HCT116 (cell line): Measurements from ENCODE around the gene SHROOM1. TPM values are rescaled to one million over a fixed set of nuclear protein-coding genes. Genes with fewer than 3 reads are reported as not detected.

Experiments
- ATAC-seq: fragments of 200-7000 bp; cut with Tn5 transposase; 2 replicates; pipeline ENCODE4 v1.9.1; 2020; ENCODE audit warnings: mild to moderate bottlenecking, moderate library complexity
- BruUV-seq: library from RNA; stranded (reverse); fragments of 400-500 nt; replicated peaks from 2 replicates; lab custom pipeline; 2021; lab: Mats Ljungman, UMichigan
- CTCF ChIA-PET: fragments of 300-600 bp; sonication (Branson Sonifier 250); formaldehyde crosslinking; loops from one replicate; lab custom pipeline; 2021; ENCODE audit warnings: antibody characterized with exemption; lab: Charles Lee
- POLR2A ChIA-PET: fragments of 300-600, 350-600 bp; sonication (Branson Sonifier 250); formaldehyde crosslinking; loops from one replicate; lab custom pipeline; 2021; ENCODE audit warnings: antibody characterized with exemption; lab: Charles Lee
- RAD21 ChIA-PET, 2 experiments: fragments of 300-600 bp; sonication (Branson Sonifier 250); formaldehyde crosslinking; loops; one replicate each; lab custom pipeline; 2023; ENCODE audit warnings: low total read pairs in 2 of 2; ENCODE audit not compliant: uncharacterized antibody in 2 of 2, unreplicated experiment in 2 of 2, low non-redundant PET in 1 of 2; lab: Charles Lee
- DNase-seq: peaks from one replicate; pipeline ENCODE4 v3.0.0-alpha.2; 2010; ENCODE audit warnings: low read depth, low spot score
- H2AFZ ChIP-seq: fragments of 200-600 bp; shearing (Covaris generic), sonication (generic); 2 replicates; pipeline ENCODE4 v1.6.1; 2017; ENCODE audit warnings: low read depth, mixed run types, mixed read lengths, antibody characterized with exemption, low read length; ENCODE audit not compliant: poor library complexity, severe bottlenecking
- H3K27ac ChIP-seq: 2 replicates; pipeline ENCODE4 v1.5.1; 2012; ENCODE audit warnings: low read depth, low read length
- H3K27me3 ChIP-seq: fragments of 200-600 bp; sonication (generic); 2 replicates; pipeline ENCODE4 v1.6.1; 2016; ENCODE audit warnings: mixed run types, low read length, mixed read lengths; ENCODE audit not compliant: insufficient read depth
- H3K36me3 ChIP-seq, 2 experiments: fragments of 200-500 bp in 1 of 2; fragments of 200-600 bp in 1 of 2; sonication (Bioruptor generic) in 1 of 2; sonication (generic) in 1 of 2; 2 replicates each; pipeline versions ENCODE4 v1.5.1 to v1.6.1; 2014 to 2016; ENCODE audit warnings: low read length in 2 of 2, inconsistent platforms in 1 of 2, mixed read lengths in 1 of 2, mixed run types in 1 of 2; ENCODE audit not compliant: insufficient read depth in 2 of 2, control insufficient read depth in 1 of 2
- H3K4me1 ChIP-seq, 2 experiments: fragments of 200-600 bp in 1 of 2; sonication (generic) in 1 of 2; 2 replicates each; pipeline versions ENCODE4 v1.5.1 to v1.6.1; 2012 to 2017; ENCODE audit warnings: low read length in 2 of 2, inconsistent platforms in 1 of 2, mild to moderate bottlenecking in 1 of 2, mixed read lengths in 1 of 2, mixed run types in 1 of 2, moderate library complexity in 1 of 2; ENCODE audit not compliant: insufficient read depth in 2 of 2, control insufficient read depth in 1 of 2
- H3K4me2 ChIP-seq: fragments of 200-600 bp; sonication (generic); 2 replicates; pipeline ENCODE4 v1.6.1; 2017; ENCODE audit warnings: mixed run types, low read length, mixed read lengths
- H3K4me3 ChIP-seq, 2 experiments: fragments of 200-600 bp in 1 of 2; sonication (generic) in 1 of 2; replicated peaks in 1 of 2; 2 replicates each; pipeline ENCODE4 v1.5.1; 2011 to 2016; ENCODE audit warnings: low read length in 2 of 2, control low read depth in 1 of 2, low read depth in 1 of 2, mild to moderate bottlenecking in 1 of 2, mixed read lengths in 1 of 2, mixed run types in 1 of 2
- H3K79me2 ChIP-seq: fragments of 200-600 bp; sonication (generic); 2 replicates; pipeline ENCODE4 v1.6.1; 2017; ENCODE audit warnings: mild to moderate bottlenecking, mixed run types, low read length, moderate library complexity, mixed read lengths; ENCODE audit not compliant: insufficient read depth
- H3K9ac ChIP-seq: fragments of 200-600 bp; sonication (generic); 2 replicates; pipeline ENCODE4 v1.6.1; 2016; ENCODE audit warnings: low read length, mixed read lengths
- H3K9me2 ChIP-seq: fragments of 200-600 bp; sonication (generic), shearing (Covaris generic); 2 replicates; pipeline ENCODE4 v1.6.1; 2017; ENCODE audit warnings: mixed run types, mild to moderate bottlenecking, moderate library complexity; ENCODE audit not compliant: insufficient read depth
- H3K9me3 ChIP-seq, 2 experiments: fragments of 200-500 bp in 1 of 2; fragments of 200-600 bp in 1 of 2; sonication (Bioruptor generic) in 1 of 2; sonication (generic) in 1 of 2; 2 replicates each; pipeline ENCODE4 v1.6.1; 2014 to 2017; ENCODE audit warnings: low read length in 2 of 2, mixed read lengths in 2 of 2, inconsistent platforms in 1 of 2, low read depth in 1 of 2, mild to moderate bottlenecking in 1 of 2, mixed run types in 1 of 2, moderate library complexity in 1 of 2; ENCODE audit not compliant: control insufficient read depth in 1 of 2, insufficient read depth in 1 of 2
- H4K20me1 ChIP-seq: fragments of 200-600 bp; sonication (generic), shearing (Covaris generic); 2 replicates; pipeline ENCODE4 v1.6.1; 2017; ENCODE audit warnings: mixed run types, mild to moderate bottlenecking, moderate library complexity; ENCODE audit not compliant: insufficient read depth
- CBX3 ChIP-seq: IDR thresholded peaks from 2 replicates; pipeline ENCODE4 v1.6.1; 2012; ENCODE audit warnings: low read depth
- CEBPB ChIP-seq: IDR thresholded peaks from 2 replicates; pipeline ENCODE4 v1.6.1; 2012; ENCODE audit warnings: low read depth
- EGR1 ChIP-seq: IDR thresholded peaks from 2 replicates; pipeline ENCODE4 v1.6.1; 2012; ENCODE audit warnings: low read depth
- ELF1 ChIP-seq: IDR thresholded peaks from 2 replicates; pipeline ENCODE4 v1.6.1; 2012; ENCODE audit warnings: low read depth, borderline replicate concordance
- EZH2 ChIP-seq: fragments of 200-600 bp; sonication (generic); IDR thresholded peaks from 2 replicates; pipeline ENCODE4 v1.6.1; 2017; ENCODE audit warnings: antibody characterized with exemption, mixed run types
- EZH2phosphoT487 ChIP-seq: fragments of 200-600 bp; IDR thresholded peaks from 2 replicates; pipeline ENCODE4 v1.6.1; 2018; ENCODE audit warnings: antibody characterized with exemption, borderline replicate concordance
- FOSL1 ChIP-seq: IDR thresholded peaks from 2 replicates; pipeline ENCODE4 v1.6.1; 2012; ENCODE audit warnings: low read depth
- JUND ChIP-seq: IDR thresholded peaks from 2 replicates; pipeline ENCODE4 v1.6.1; 2012
- POLR2A ChIP-seq: IDR thresholded peaks from 2 replicates; pipeline ENCODE4 v1.7.0; 2011; ENCODE audit warnings: borderline replicate concordance; ENCODE audit not compliant: insufficient read depth, insufficient read length; ENCODE audit errors: extremely low read depth
- POLR2AphosphoS5 ChIP-seq: IDR thresholded peaks from 2 replicates; pipeline ENCODE4 v1.6.1; 2011; ENCODE audit warnings: mild to moderate bottlenecking, low read depth, low read length, moderate library complexity
- RAD21 ChIP-seq: IDR thresholded peaks from 2 replicates; pipeline ENCODE4 v1.6.1; 2012; ENCODE audit warnings: low read depth, mild to moderate bottlenecking
- SIN3A ChIP-seq: IDR thresholded peaks from 2 replicates; pipeline ENCODE4 v1.6.1; 2012; ENCODE audit warnings: low read depth
- SP1 ChIP-seq: IDR thresholded peaks from 2 replicates; pipeline ENCODE4 v1.6.1; 2012; ENCODE audit warnings: low read depth
- SRF ChIP-seq: IDR thresholded peaks from 2 replicates; pipeline ENCODE4 v1.6.1; 2012; ENCODE audit warnings: low read depth
- YY1 ChIP-seq: IDR thresholded peaks from 2 replicates; pipeline ENCODE4 v1.6.1; 2011; ENCODE audit warnings: low read length, low read depth, moderate library complexity, mild to moderate bottlenecking; ENCODE audit not compliant: insufficient replicate concordance; ENCODE audit errors: extremely low read depth
- ZFX ChIP-seq: fragments of 450-650 bp; IDR thresholded peaks from 2 replicates; pipeline ENCODE4 v1.6.1; 2017
- ZNF274 ChIP-seq: fragments of 200-500 bp; sonication (Bioruptor generic); IDR thresholded peaks from 2 replicates; pipeline ENCODE4 v1.6.1; 2014; ENCODE audit warnings: mild to moderate bottlenecking, low read depth, low read length, inconsistent platforms
- intact Hi-C: fragments of 100-400 bp; cut with micrococcal nuclease; formaldehyde crosslinking; loops from 2 replicates; pipeline ENCODE4 v1.10.0; 2022
- total RNA-seq: library from RNA; stranded (reverse); gene quantifications from one replicate; pipeline ENCODE4 v1.2.1, GENCODE V29; 2021; ENCODE audit not compliant: unreplicated experiment
- TF ChIP-seq, protein P1 (sequence below), 3 experiments: fragments of 200-600 bp in 1 of 3; sonication (generic) in 1 of 3; IDR thresholded peaks in 2 of 3; conservative IDR thresholded peaks in 1 of 3; 2 replicates each; pipeline ENCODE4 v1.5.1; 2012 to 2017; ENCODE audit warnings: low read depth in 2 of 3, low read length in 2 of 3, antibody characterized with exemption in 1 of 3, borderline replicate concordance in 1 of 3, control low read depth in 1 of 3, mild to moderate bottlenecking in 1 of 3, mixed read lengths in 1 of 3, mixed run types in 1 of 3, moderate library complexity in 1 of 3; ENCODE audit not compliant: insufficient read depth in 1 of 3
- TF ChIP-seq, protein P2 (sequence below): IDR thresholded peaks from 2 replicates; pipeline ENCODE4 v1.6.1; 2011; ENCODE audit warnings: mild to moderate bottlenecking, low read length, moderate library complexity; ENCODE audit not compliant: insufficient replicate concordance; ENCODE audit errors: extremely low read depth

Gene SHROOM1
- total RNA-seq, 1 experiment from 2014 or later: 9.5 TPM

DNA sequence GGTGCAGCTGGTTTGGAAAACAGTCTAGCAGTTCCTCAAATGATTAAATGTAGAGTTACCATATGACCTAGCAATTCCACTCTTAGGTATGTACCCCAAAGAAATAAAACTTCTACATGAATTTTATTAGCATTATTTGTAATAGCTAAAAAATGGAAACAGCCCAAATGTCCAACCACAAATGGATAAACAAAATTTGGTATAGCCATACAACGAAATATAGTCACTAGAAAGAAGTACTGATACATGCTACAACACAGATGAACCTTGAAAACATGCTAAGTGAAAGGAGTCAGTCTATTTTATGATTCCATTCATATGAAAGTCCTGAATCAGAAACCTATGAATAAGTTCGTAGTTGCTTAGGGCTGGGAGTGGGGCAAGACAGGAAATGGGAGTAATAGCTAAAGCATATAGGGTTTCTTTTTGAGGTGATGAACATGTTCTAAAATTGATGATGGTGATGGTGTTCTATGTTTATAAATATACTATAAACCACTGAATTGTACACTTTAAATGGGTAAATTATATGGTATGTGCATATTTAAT is 29.5 kb upstream of the SHROOM1 start:
- no peak for TF ChIP-seq CBX3
- TF ChIP-seq ZFX: no peak
- TF ChIP-seq, protein P1, sequence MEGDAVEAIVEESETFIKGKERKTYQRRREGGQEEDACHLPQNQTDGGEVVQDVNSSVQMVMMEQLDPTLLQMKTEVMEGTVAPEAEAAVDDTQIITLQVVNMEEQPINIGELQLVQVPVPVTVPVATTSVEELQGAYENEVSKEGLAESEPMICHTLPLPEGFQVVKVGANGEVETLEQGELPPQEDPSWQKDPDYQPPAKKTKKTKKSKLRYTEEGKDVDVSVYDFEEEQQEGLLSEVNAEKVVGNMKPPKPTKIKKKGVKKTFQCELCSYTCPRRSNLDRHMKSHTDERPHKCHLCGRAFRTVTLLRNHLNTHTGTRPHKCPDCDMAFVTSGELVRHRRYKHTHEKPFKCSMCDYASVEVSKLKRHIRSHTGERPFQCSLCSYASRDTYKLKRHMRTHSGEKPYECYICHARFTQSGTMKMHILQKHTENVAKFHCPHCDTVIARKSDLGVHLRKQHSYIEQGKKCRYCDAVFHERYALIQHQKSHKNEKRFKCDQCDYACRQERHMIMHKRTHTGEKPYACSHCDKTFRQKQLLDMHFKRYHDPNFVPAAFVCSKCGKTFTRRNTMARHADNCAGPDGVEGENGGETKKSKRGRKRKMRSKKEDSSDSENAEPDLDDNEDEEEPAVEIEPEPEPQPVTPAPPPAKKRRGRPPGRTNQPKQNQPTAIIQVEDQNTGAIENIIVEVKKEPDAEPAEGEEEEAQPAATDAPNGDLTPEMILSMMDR (IDR thresholded peaks at IDR 0.05 in 2 of 3, conservative IDR thresholded peaks at IDR 0.05 in 1 of 3; ENCODE audit: borderline replicate concordance in 1 of 3, insufficient read depth in 1 of 3, low read depth in 2 of 3, low read length in 2 of 3): no peak
- no peak for TF ChIP-seq CEBPB
- TF ChIP-seq SP1: no peak
- no peak for TF ChIP-seq SIN3A
- no peak for TF ChIP-seq YY1
- TF ChIP-seq JUND: no peak
- TF ChIP-seq, protein P2, sequence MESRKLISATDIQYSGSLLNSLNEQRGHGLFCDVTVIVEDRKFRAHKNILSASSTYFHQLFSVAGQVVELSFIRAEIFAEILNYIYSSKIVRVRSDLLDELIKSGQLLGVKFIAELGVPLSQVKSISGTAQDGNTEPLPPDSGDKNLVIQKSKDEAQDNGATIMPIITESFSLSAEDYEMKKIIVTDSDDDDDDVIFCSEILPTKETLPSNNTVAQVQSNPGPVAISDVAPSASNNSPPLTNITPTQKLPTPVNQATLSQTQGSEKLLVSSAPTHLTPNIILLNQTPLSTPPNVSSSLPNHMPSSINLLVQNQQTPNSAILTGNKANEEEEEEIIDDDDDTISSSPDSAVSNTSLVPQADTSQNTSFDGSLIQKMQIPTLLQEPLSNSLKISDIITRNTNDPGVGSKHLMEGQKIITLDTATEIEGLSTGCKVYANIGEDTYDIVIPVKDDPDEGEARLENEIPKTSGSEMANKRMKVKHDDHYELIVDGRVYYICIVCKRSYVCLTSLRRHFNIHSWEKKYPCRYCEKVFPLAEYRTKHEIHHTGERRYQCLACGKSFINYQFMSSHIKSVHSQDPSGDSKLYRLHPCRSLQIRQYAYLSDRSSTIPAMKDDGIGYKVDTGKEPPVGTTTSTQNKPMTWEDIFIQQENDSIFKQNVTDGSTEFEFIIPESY: no peak
- TF ChIP-seq EGR1: no peak
- TF ChIP-seq ZNF274: no peak
- TF ChIP-seq FOSL1: no peak
- no peak for TF ChIP-seq EZH2
- no peak for TF ChIP-seq RAD21
- TF ChIP-seq ELF1: no peak
- no peak for TF ChIP-seq SRF
- TF ChIP-seq POLR2AphosphoS5: no peak
- TF ChIP-seq EZH2phosphoT487: no peak
- TF ChIP-seq POLR2A: no peak
- TF ChIP-seq, all 23 proteins: peak for 0
- Histone ChIP-seq H3K27me3 (no peaks in the 10 kb centered on the region), H2AFZ (no peak overlapping the region), H3K36me3 (no peaks in the 10 kb centered on the region), H3K79me2 (no peaks in the 10 kb centered on the region), H3K27ac (no peak overlapping the region), H4K20me1 (no peaks in the 10 kb centered on the region), H3K9me2 (no peaks in the 10 kb centered on the region), H3K4me3 (no peak overlapping the region), H3K4me2 (no peak overlapping the region), H3K9ac (no peak overlapping the region), H3K9me3 (no peaks in the 10 kb centered on the region), H3K4me1 (no peaks in the 10 kb centered on the region)
- intact Hi-C loops: no loop called here
- BruUV-seq: no TSS peak
- DNase-seq: no peak
- POLR2A ChIA-PET: no interaction called here
- ATAC-seq: no peak
- RAD21 ChIA-PET: no interaction called here
- CTCF ChIA-PET: interaction anchor here (0.6 kb wide), 1 partner anchor 22 kb away, joined by 3 read pairs; no protein-coding TSS in a partner anchor
